Left lung (tissue), 10 donors: Measurements from ENCODE around the gene UVRAG. TPM values are rescaled to one million over a fixed set of nuclear protein-coding genes. Genes with fewer than 3 reads are reported as not detected.

ENCODE experiments used
- ATAC-seq: fragments of 200-7000 bp; cut with Tn5 transposase; one replicate; pipeline ENCODE4 v1.9.1; 2020; ENCODE audit warnings: moderate library complexity
- DNase-seq, 4 donors: peaks; one replicate each; pipeline ENCODE4 v3.0.0-alpha.2; 2013 to 2020
- H3K27ac ChIP-seq, 2 donors: fragments of 200-600 bp; sonication (generic) in 1 of 2; one replicate each; pipeline versions ENCODE4 v1.5.0 to v1.8.0; 2020 to 2021
- H3K27me3 ChIP-seq, 2 donors: fragments of 200-600 bp; sonication (generic) in 1 of 2; one replicate each; pipeline versions ENCODE4 v1.5.0 to v1.8.0; 2020 to 2021
- H3K36me3 ChIP-seq, 2 donors: fragments of 200-600 bp; sonication (generic) in 1 of 2; one replicate each; pipeline versions ENCODE4 v1.5.0 to v1.8.0; 2020 to 2021
- H3K4me1 ChIP-seq, 2 donors: fragments of 200-600 bp; one replicate each; pipeline ENCODE4 v1.8.0; 2021
- H3K4me3 ChIP-seq, 2 donors: fragments of 200-600 bp; sonication (generic) in 1 of 2; one replicate each; pipeline versions ENCODE4 v1.5.0 to v1.8.0; 2020 to 2021; ENCODE audit warnings: mild to moderate bottlenecking in 1 of 2
- H3K9me3 ChIP-seq, 2 donors: fragments of 200-600 bp; sonication (generic) in 1 of 2; one replicate each; pipeline versions ENCODE4 v1.5.0 to v1.8.0; 2020 to 2021
- CTCF ChIP-seq, 2 donors: fragments of 200-600 bp; sonication (generic) in 1 of 2; IDR thresholded peaks; one replicate each; pipeline versions ENCODE4 v1.5.0 to v1.8.0; 2021; ENCODE audit warnings: antibody characterized with exemption in 2 of 2
- intact Hi-C, 2 donors: fragments of 100-400 bp; cut with DNase I; formaldehyde crosslinking; loops; one replicate each; pipeline versions ENCODE4 v1.11.2 to v1.14.2; 2022
- polyA plus RNA-seq, 6 donors: library from polyadenylated mRNA; unstranded; fragments of 120-200 nt; gene quantifications; one replicate each; pipeline ENCODE4 v1.2.1, GENCODE V29; 2013; ENCODE audit not compliant: insufficient read length in 6 of 6
- total RNA-seq, 2 donors: library from RNA; stranded (reverse); fragmentation: NEBNext Ultra II Directional; extraction: Animal tissue kit (Norgen Biotek cat#: 25700); gene quantifications; one replicate each; pipeline ENCODE4 v1.2.1, GENCODE V29; 2021
- donor health status: DM: no; HTN: yes; CAD: no.
- donor health status: DM: no; HTN: no; CAD: no.

The UVRAG gene
- total and polyA plus RNA-seq, 8 donors: 19.3 to 36.0 (median 22.3) TPM

DNA sequence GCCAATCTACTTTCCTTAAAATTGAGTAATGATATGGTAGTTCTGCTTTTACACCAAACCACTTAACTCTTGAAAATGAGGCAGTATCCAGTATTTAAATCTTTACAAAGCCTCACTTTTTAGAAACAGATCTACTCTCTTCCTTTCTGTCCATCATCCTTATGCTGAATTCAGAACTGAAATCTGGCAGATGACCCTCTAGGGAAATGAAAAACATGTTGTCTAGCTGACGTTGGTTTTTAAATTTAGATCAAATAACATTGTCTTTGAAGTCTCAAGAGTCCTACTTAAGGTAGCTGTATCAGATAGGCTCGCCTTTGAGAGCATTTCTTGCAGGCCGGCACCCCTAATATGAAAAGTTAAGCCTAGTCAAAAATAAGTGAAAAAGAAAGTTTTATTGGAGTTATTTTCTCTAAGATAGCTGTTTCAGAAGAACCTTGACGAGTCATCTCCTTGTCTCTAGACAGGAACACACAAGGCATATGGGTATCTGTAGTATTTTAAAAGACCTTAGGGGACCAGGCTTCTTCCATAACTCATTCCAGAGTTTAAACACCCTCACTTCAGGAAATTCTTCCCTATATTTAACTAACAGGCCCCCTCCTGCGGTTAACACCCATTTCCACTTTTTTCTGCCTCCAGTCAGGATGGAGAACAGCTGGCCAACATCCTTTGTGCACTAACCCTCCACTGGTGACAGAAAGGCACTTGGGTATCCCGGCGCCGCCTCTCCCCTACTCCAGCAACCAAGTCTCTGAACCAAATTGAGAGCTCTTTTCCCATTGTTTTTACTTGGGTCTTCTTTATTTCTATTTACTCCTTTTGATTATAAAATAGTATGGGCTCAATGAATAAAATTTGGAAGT lies 310.1 kb downstream of the UVRAG start:
- no peak for TF ChIP-seq CTCF (IDR thresholded peaks at IDR 0.05)
- ATAC-seq: no peak
- no peak overlapping the region for H3K27ac ChIP-seq
- H3K4me1 ChIP-seq: peaks cover 28 to 29% of the 10 kb centered on the region in 2 donors
- no peaks in the 10 kb centered on the region for H3K36me3 ChIP-seq
- H3K27me3 ChIP-seq: no peaks in the 10 kb centered on the region
- intact Hi-C loops: no loop called here
- no peak for DNase-seq
- no peak overlapping the region for H3K4me3 ChIP-seq
- H3K9me3 ChIP-seq: no peaks in the 10 kb centered on the region

DNA sequence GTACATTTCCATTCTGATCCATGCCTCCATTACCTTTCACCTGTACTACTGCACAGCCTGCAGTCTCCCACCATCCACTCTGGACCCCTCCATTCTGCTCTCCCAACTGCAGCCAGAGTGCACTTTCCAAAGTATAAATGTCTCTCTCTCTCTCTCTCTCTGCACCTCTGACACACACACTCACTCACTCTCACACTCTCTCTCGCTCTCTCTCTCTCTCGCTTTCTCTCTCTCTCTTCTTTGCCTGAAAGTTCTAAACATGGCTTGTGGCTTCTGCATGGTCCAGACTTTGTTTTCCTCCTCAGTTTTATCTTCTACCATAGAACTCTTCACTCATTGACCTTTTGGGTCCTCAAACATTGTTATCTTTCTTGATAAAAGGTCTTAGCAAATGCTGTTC lies 314.7 kb downstream of the UVRAG start:
- no peaks in the 10 kb centered on the region for H3K9me3 ChIP-seq
- H3K27ac ChIP-seq: no peak overlapping the region
- intact Hi-C loops: no loop called here
- no peak for TF ChIP-seq CTCF (IDR thresholded peaks at IDR 0.05)
- no peak for ATAC-seq
- DNase-seq: no peak
- no peak overlapping the region for H3K4me3 ChIP-seq
- no peaks in the 10 kb centered on the region for H3K27me3 ChIP-seq
- peaks cover 10 to 17% of the 10 kb centered on the region in 2 donors for H3K4me1 ChIP-seq
- no peaks in the 10 kb centered on the region for H3K36me3 ChIP-seq

DNA sequence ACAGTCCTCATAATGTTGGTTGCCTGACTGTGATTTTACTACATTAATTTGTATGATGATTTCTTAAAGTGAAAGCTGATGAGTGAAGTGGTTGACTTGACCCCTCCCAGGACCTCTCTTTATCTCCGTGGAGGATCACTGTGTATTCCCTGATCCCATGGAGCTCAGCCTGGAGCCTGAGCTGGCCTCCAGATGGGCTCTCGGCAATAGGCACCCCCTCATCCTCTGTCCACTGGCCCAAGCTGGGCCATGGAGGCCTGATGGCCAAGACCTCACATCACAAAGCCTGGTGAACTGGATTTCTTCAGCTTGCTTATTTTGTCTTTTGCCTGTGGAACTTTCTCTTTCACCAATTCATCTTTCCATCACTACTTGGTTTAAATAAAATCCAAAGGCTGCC lies 316.1 kb downstream of the UVRAG start:
- no peak for TF ChIP-seq CTCF (IDR thresholded peaks at IDR 0.05)
- ATAC-seq (no peak), DNase-seq (no peak)
- intact Hi-C loops: no loop called here
- Histone ChIP-seq H3K27ac (peak overlapping the region in 1 of 2 donors; percentile 19), H3K4me1 (peaks cover 9% of the 10 kb centered on the region in 2 donors), H3K9me3 (no peaks in the 10 kb centered on the region), H3K4me3 (no peak overlapping the region), H3K27me3 (no peaks in the 10 kb centered on the region), H3K36me3 (no peaks in the 10 kb centered on the region)

DNA sequence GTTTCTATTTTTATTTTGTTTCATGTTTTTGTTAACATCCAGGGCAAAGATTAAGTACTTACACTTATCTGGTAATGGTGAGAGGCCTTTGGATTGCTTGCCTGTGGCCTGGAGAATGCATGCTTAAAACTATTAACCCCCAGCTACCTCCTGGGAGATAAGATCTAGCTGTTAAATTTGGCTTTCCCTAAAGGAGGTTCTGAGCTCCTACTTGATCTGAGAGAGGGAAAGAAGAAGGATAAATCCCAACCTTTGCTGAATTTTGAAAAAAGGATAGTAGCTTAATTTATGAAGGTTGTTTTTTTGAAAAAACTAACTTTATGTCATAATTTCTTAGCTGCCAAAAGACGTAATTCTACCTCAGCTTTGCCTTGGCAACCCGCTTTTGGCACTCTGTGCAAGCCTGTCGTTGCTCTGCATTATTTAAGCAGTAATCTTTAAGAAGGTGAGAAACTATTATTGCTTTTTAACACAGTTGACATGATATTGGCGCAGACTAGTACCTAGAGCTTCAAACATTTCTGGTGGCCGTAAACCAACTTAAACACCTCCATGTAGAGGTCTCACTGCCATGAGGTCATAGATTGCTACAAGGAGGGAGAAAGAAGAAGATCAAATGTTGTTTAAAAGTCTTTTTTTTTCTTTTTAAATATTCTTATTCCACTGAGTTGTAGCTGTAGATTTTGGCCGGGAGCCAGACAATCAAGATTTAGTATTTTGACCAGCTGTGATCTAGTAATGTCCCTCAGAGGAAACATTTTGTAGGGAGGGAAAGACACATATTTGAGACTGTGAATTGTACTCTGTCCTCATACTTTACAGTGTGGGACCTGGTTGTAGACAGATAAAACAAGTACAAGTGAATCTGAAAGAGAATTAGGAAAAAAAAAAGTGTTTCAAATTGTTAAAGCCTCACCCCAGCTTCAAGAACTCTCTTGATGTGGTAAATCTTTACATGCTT lies 316.9 kb downstream of the UVRAG start:
- Histone ChIP-seq H3K27ac (no peak overlapping the region), H3K9me3 (no peaks in the 10 kb centered on the region), H3K4me1 (peaks cover 9% of the 10 kb centered on the region in 2 donors), H3K27me3 (no peaks in the 10 kb centered on the region), H3K4me3 (no peak overlapping the region), H3K36me3 (no peaks in the 10 kb centered on the region)
- ATAC-seq: peak; percentile 14
- intact Hi-C loops: no loop called here
- DNase-seq: peak in 1 of 4 donors; percentile 61
- TF ChIP-seq CTCF (IDR thresholded peaks at IDR 0.05): no peak

DNA sequence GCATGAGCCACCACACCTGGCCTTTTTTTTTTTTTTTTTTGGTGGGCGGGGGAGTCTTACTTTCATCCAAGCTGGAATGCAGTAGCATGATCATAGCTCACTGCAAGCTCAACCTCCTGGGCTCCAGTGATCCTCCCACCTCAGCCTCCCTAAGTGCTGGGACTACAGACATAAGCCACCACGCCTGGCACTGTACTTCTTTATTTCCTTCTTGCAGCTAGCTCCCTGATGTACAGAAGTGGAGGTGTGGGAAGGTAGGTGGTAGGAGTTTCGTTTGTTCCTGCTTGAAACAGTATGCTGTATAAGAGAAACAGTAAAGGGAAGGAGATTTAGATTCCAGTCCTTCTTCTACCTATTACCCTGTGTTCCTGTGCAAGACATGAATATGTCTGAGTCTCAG lies 319.2 kb downstream of the UVRAG start:
- intact Hi-C loops: no loop called here
- no peak for ATAC-seq
- no peaks in the 10 kb centered on the region for H3K27me3 ChIP-seq
- no peak overlapping the region for H3K27ac ChIP-seq
- no peak overlapping the region for H3K4me3 ChIP-seq
- DNase-seq: no peak
- no peaks in the 10 kb centered on the region for H3K36me3 ChIP-seq
- H3K9me3 ChIP-seq: no peaks in the 10 kb centered on the region
- TF ChIP-seq CTCF (IDR thresholded peaks at IDR 0.05): no peak
- H3K4me1 ChIP-seq: peaks cover 9% of the 10 kb centered on the region in 2 donors
